Mammary epithelial cell (primary cell): ENCODE measurements around the gene FKBP4.

Experiments
- CTCF ChIP-seq, 2 donors: IDR thresholded peaks in 1 of 2; conservative IDR thresholded peaks in 1 of 2; 2 replicates each; pipeline ENCODE4 v1.5.1; 2011 to 2012; ENCODE audit warnings: inconsistent platforms in 2 of 2, low read length in 2 of 2, mild to moderate bottlenecking in 2 of 2, control low read depth in 1 of 2, low read depth in 1 of 2; ENCODE audit not compliant: insufficient read depth in 1 of 2; ENCODE audit errors: extremely low read depth in 1 of 2
- EZH2 ChIP-seq: IDR thresholded peaks from 2 replicates; pipeline ENCODE4 v1.6.1; 2012; ENCODE audit warnings: low read length, inconsistent platforms, borderline replicate concordance

- TF ChIP-seq CTCF (conservative IDR thresholded peaks at IDR 0.05 in 1 of 2, IDR thresholded peaks at IDR 0.05 in 1 of 2; ENCODE audit: extremely low read depth in 1 of 2, insufficient read depth in 1 of 2, low read depth in 1 of 2, low read length in 2 of 2): no peak
- TF ChIP-seq EZH2: no peak
These were observed 22.4 kb upstream of the FKBP4 start for GRCh38 chr12:2772370-2772769.
